HCT116 (cell line): ENCODE measurements around the gene PANX2. TPM values are rescaled to one million over a fixed set of nuclear protein-coding genes. Genes with fewer than 3 reads are reported as not detected.

Experiments used
- ATAC-seq: fragments of 200-7000 bp; cut with Tn5 transposase; 2 replicates; pipeline ENCODE4 v1.9.1; 2020; ENCODE audit warnings: mild to moderate bottlenecking, moderate library complexity
- BruUV-seq: library from RNA; stranded (reverse); fragments of 400-500 nt; replicated peaks from 2 replicates; lab custom pipeline; 2021; lab: Mats Ljungman, UMichigan
- CTCF ChIA-PET: fragments of 300-600 bp; sonication (Branson Sonifier 250); formaldehyde crosslinking; loops from one replicate; lab custom pipeline; 2021; ENCODE audit warnings: antibody characterized with exemption; lab: Charles Lee
- POLR2A ChIA-PET: fragments of 300-600, 350-600 bp; sonication (Branson Sonifier 250); formaldehyde crosslinking; loops from one replicate; lab custom pipeline; 2021; ENCODE audit warnings: antibody characterized with exemption; lab: Charles Lee
- RAD21 ChIA-PET, 2 experiments: fragments of 300-600 bp; sonication (Branson Sonifier 250); formaldehyde crosslinking; loops; one replicate each; lab custom pipeline; 2023; ENCODE audit warnings: low total read pairs in 2 of 2; ENCODE audit not compliant: uncharacterized antibody in 2 of 2, unreplicated experiment in 2 of 2, low non-redundant PET in 1 of 2; lab: Charles Lee
- DNase-seq: peaks from one replicate; pipeline ENCODE4 v3.0.0-alpha.2; 2010; ENCODE audit warnings: low read depth, low spot score
- H2AFZ ChIP-seq: fragments of 200-600 bp; shearing (Covaris generic), sonication (generic); 2 replicates; pipeline ENCODE4 v1.6.1; 2017; ENCODE audit warnings: low read depth, mixed run types, mixed read lengths, antibody characterized with exemption, low read length; ENCODE audit not compliant: poor library complexity, severe bottlenecking
- H3K27ac ChIP-seq: 2 replicates; pipeline ENCODE4 v1.5.1; 2012; ENCODE audit warnings: low read depth, low read length
- H3K27me3 ChIP-seq: fragments of 200-600 bp; sonication (generic); 2 replicates; pipeline ENCODE4 v1.6.1; 2016; ENCODE audit warnings: mixed run types, low read length, mixed read lengths; ENCODE audit not compliant: insufficient read depth
- H3K36me3 ChIP-seq, 2 experiments: fragments of 200-500 bp in 1 of 2; fragments of 200-600 bp in 1 of 2; sonication (Bioruptor generic) in 1 of 2; sonication (generic) in 1 of 2; 2 replicates each; pipeline versions ENCODE4 v1.5.1 to v1.6.1; 2014 to 2016; ENCODE audit warnings: low read length in 2 of 2, inconsistent platforms in 1 of 2, mixed read lengths in 1 of 2, mixed run types in 1 of 2; ENCODE audit not compliant: insufficient read depth in 2 of 2, control insufficient read depth in 1 of 2
- H3K4me1 ChIP-seq, 2 experiments: fragments of 200-600 bp in 1 of 2; sonication (generic) in 1 of 2; 2 replicates each; pipeline versions ENCODE4 v1.5.1 to v1.6.1; 2012 to 2017; ENCODE audit warnings: low read length in 2 of 2, inconsistent platforms in 1 of 2, mild to moderate bottlenecking in 1 of 2, mixed read lengths in 1 of 2, mixed run types in 1 of 2, moderate library complexity in 1 of 2; ENCODE audit not compliant: insufficient read depth in 2 of 2, control insufficient read depth in 1 of 2
- H3K4me2 ChIP-seq: fragments of 200-600 bp; sonication (generic); 2 replicates; pipeline ENCODE4 v1.6.1; 2017; ENCODE audit warnings: mixed run types, low read length, mixed read lengths
- H3K4me3 ChIP-seq, 2 experiments: fragments of 200-600 bp in 1 of 2; sonication (generic) in 1 of 2; replicated peaks in 1 of 2; 2 replicates each; pipeline ENCODE4 v1.5.1; 2011 to 2016; ENCODE audit warnings: low read length in 2 of 2, control low read depth in 1 of 2, low read depth in 1 of 2, mild to moderate bottlenecking in 1 of 2, mixed read lengths in 1 of 2, mixed run types in 1 of 2
- H3K79me2 ChIP-seq: fragments of 200-600 bp; sonication (generic); 2 replicates; pipeline ENCODE4 v1.6.1; 2017; ENCODE audit warnings: mild to moderate bottlenecking, mixed run types, low read length, moderate library complexity, mixed read lengths; ENCODE audit not compliant: insufficient read depth
- H3K9ac ChIP-seq: fragments of 200-600 bp; sonication (generic); 2 replicates; pipeline ENCODE4 v1.6.1; 2016; ENCODE audit warnings: low read length, mixed read lengths
- H3K9me2 ChIP-seq: fragments of 200-600 bp; sonication (generic), shearing (Covaris generic); 2 replicates; pipeline ENCODE4 v1.6.1; 2017; ENCODE audit warnings: mixed run types, mild to moderate bottlenecking, moderate library complexity; ENCODE audit not compliant: insufficient read depth
- H3K9me3 ChIP-seq, 2 experiments: fragments of 200-500 bp in 1 of 2; fragments of 200-600 bp in 1 of 2; sonication (Bioruptor generic) in 1 of 2; sonication (generic) in 1 of 2; 2 replicates each; pipeline ENCODE4 v1.6.1; 2014 to 2017; ENCODE audit warnings: low read length in 2 of 2, mixed read lengths in 2 of 2, inconsistent platforms in 1 of 2, low read depth in 1 of 2, mild to moderate bottlenecking in 1 of 2, mixed run types in 1 of 2, moderate library complexity in 1 of 2; ENCODE audit not compliant: control insufficient read depth in 1 of 2, insufficient read depth in 1 of 2
- H4K20me1 ChIP-seq: fragments of 200-600 bp; sonication (generic), shearing (Covaris generic); 2 replicates; pipeline ENCODE4 v1.6.1; 2017; ENCODE audit warnings: mixed run types, mild to moderate bottlenecking, moderate library complexity; ENCODE audit not compliant: insufficient read depth
- EZH2phosphoT487 ChIP-seq: fragments of 200-600 bp; IDR thresholded peaks from 2 replicates; pipeline ENCODE4 v1.6.1; 2018; ENCODE audit warnings: antibody characterized with exemption, borderline replicate concordance
- POLR2AphosphoS5 ChIP-seq: IDR thresholded peaks from 2 replicates; pipeline ENCODE4 v1.6.1; 2011; ENCODE audit warnings: mild to moderate bottlenecking, low read depth, low read length, moderate library complexity
- RAD21 ChIP-seq: IDR thresholded peaks from 2 replicates; pipeline ENCODE4 v1.6.1; 2012; ENCODE audit warnings: low read depth, mild to moderate bottlenecking
- SP1 ChIP-seq: IDR thresholded peaks from 2 replicates; pipeline ENCODE4 v1.6.1; 2012; ENCODE audit warnings: low read depth
- SRF ChIP-seq: IDR thresholded peaks from 2 replicates; pipeline ENCODE4 v1.6.1; 2012; ENCODE audit warnings: low read depth
- TCF7L2 ChIP-seq: IDR thresholded peaks from 2 replicates; pipeline ENCODE4 v1.7.0; 2011; ENCODE audit warnings: borderline replicate concordance, inconsistent platforms; ENCODE audit not compliant: insufficient read depth, insufficient read length; ENCODE audit errors: extremely low read depth
- YY1 ChIP-seq: IDR thresholded peaks from 2 replicates; pipeline ENCODE4 v1.6.1; 2011; ENCODE audit warnings: low read length, low read depth, moderate library complexity, mild to moderate bottlenecking; ENCODE audit not compliant: insufficient replicate concordance; ENCODE audit errors: extremely low read depth
- intact Hi-C: fragments of 100-400 bp; cut with micrococcal nuclease; formaldehyde crosslinking; loops from 2 replicates; pipeline ENCODE4 v1.10.0; 2022
- total RNA-seq: library from RNA; stranded (reverse); gene quantifications from one replicate; pipeline ENCODE4 v1.2.1, GENCODE V29; 2021; ENCODE audit not compliant: unreplicated experiment
- TF ChIP-seq, protein P1 (sequence below): IDR thresholded peaks from 2 replicates; pipeline ENCODE4 v1.6.1; 2012
- TF ChIP-seq, protein P2 (sequence below): IDR thresholded peaks from 2 replicates; pipeline ENCODE4 v1.6.1; 2011; ENCODE audit warnings: mild to moderate bottlenecking, low read length, moderate library complexity; ENCODE audit not compliant: insufficient replicate concordance; ENCODE audit errors: extremely low read depth

The PANX2 gene
- total RNA-seq, 1 experiment from 2014 or later = 8.0 TPM

DNA sequence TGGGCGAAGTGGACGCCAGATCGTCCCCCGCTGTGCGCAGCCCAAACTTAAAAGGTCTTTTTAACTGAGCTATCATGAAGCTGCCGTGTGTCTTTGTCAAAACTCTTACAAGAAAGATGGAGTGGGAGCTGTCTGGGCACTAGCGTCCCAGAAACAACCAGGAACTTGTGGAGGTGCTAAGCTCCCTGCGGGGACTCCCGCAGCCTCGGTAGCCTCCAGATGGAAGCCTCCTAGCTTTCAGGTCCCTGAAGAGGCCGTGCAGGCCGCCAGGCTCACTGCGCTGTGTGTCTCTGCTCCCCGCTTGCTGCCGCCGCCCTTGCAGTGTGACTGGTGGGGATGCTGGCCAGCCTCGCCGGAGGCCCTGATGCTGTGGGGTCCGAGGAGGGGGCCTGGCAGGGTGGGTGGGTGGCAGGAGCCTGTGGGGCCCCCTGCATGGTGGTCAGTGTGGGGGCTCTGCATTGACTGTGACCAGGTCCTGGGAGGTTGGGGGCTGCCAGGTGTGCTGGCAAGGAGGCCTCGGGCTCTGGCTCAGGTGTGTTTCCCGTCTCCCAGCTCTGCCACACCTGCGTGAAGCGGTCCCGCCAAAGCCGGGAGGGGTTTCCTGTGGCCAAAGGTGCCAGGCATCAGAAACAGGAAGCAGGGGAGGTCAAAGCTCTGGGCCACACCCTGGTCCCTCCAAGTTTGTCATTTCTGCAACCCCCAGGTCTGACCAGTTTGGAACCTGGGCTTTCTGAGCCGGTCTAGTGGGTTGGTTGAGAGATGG, 16.4 kb downstream of the PANX2 start:
- no peak for ATAC-seq
- peaks cover 35 to 60% of the 10 kb centered on the region in 2 experiments for H3K4me1 ChIP-seq
- H3K27ac ChIP-seq = peak overlapping the region; percentile 81
- no peaks in the 10 kb centered on the region for H3K9me2 ChIP-seq
- intact Hi-C loops = no loop called here
- no peak for DNase-seq
- H3K36me3 ChIP-seq = no peaks in the 10 kb centered on the region
- TF ChIP-seq SRF = no peak
- TF ChIP-seq YY1 = no peak
- no peak for TF ChIP-seq TCF7L2
- TF ChIP-seq RAD21 = no peak
- no peak for TF ChIP-seq SP1
- TF ChIP-seq EZH2phosphoT487 = no peak
- TF ChIP-seq, protein P1, sequence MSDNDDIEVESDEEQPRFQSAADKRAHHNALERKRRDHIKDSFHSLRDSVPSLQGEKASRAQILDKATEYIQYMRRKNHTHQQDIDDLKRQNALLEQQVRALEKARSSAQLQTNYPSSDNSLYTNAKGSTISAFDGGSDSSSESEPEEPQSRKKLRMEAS = no peak
- TF ChIP-seq POLR2AphosphoS5 = no peak
- TF ChIP-seq, protein P2, sequence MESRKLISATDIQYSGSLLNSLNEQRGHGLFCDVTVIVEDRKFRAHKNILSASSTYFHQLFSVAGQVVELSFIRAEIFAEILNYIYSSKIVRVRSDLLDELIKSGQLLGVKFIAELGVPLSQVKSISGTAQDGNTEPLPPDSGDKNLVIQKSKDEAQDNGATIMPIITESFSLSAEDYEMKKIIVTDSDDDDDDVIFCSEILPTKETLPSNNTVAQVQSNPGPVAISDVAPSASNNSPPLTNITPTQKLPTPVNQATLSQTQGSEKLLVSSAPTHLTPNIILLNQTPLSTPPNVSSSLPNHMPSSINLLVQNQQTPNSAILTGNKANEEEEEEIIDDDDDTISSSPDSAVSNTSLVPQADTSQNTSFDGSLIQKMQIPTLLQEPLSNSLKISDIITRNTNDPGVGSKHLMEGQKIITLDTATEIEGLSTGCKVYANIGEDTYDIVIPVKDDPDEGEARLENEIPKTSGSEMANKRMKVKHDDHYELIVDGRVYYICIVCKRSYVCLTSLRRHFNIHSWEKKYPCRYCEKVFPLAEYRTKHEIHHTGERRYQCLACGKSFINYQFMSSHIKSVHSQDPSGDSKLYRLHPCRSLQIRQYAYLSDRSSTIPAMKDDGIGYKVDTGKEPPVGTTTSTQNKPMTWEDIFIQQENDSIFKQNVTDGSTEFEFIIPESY = no peak
- peak overlapping the region; percentile 90 for H3K9ac ChIP-seq
- no peaks in the 10 kb centered on the region for H3K9me3 ChIP-seq
- no peaks in the 10 kb centered on the region for H3K27me3 ChIP-seq
- no peak overlapping the region for H2AFZ ChIP-seq
- RAD21 ChIA-PET = no interaction called here
- POLR2A ChIA-PET = no interaction called here
- peaks cover 6% of the 10 kb centered on the region; the same call in 1 of the 2 replicates for H4K20me1 ChIP-seq
- peaks cover 58% of the 10 kb centered on the region for H3K79me2 ChIP-seq
- no TSS peak for BruUV-seq
- CTCF ChIA-PET = interaction anchor here (0.9 kb wide), 1 partner anchor 38 kb away, joined by 3 read pairs; no protein-coding TSS in a partner anchor
- peak overlapping the region; percentile 93 for H3K4me2 ChIP-seq
- peak overlapping the region; percentile 74 to 85 for H3K4me3 ChIP-seq
